Measurements from ENCODE around the gene IL1R1.

DNA sequence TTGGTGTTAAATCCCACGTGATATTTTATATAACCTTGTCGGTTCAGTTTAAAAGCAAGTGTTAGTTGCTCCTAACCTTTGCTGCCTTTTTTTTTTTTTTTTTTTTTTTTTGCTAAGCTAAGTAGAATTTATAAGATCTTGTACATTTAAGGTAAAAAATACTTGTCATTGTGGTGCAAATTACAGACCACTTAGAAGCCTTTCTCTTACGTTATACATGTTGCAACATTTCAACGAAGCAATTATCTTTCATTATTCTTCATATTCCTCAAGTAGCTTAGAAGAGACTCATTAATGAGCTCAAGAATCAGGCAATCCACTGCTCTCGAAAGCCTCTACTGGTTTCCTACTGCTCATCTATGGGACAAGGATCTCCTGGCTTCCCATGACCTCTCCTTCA is 29.4 kb downstream of the IL1R1 start:
- TF ChIP-seq, protein P1, sequence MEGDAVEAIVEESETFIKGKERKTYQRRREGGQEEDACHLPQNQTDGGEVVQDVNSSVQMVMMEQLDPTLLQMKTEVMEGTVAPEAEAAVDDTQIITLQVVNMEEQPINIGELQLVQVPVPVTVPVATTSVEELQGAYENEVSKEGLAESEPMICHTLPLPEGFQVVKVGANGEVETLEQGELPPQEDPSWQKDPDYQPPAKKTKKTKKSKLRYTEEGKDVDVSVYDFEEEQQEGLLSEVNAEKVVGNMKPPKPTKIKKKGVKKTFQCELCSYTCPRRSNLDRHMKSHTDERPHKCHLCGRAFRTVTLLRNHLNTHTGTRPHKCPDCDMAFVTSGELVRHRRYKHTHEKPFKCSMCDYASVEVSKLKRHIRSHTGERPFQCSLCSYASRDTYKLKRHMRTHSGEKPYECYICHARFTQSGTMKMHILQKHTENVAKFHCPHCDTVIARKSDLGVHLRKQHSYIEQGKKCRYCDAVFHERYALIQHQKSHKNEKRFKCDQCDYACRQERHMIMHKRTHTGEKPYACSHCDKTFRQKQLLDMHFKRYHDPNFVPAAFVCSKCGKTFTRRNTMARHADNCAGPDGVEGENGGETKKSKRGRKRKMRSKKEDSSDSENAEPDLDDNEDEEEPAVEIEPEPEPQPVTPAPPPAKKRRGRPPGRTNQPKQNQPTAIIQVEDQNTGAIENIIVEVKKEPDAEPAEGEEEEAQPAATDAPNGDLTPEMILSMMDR (IDR thresholded peaks at IDR 0.05), result no peak
- no peak for TF ChIP-seq POLR2AphosphoS5 (IDR thresholded peaks at IDR 0.05)
